Measurements from ENCODE around the gene MVK.

Gene MVK

DNA sequence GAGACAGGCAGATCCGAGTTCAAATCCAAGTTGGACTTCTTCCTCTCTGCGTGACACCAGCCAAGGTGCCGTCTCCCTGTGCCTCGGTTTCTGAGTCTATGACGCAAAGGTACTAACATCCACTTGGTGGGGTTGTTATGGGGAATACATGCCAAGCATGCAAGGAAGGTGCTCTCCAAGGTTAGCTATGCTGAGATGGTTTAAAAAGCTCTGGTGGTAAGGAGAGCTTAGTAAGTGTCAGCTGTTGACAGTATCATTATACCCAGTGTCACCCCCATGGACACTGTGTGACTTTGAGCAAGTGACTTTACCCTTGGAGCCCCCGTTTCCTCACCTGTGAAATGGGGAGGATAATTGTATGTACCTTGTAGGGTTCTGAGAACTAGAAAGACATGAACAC lies 22.5 kb upstream of the MVK start:
- Histone ChIP-seq H3K9me2 (replicated peaks; ENCODE audit: insufficient read depth, low read length) (no peaks in the 10 kb centered on the region), H3K4me2 (ENCODE audit: low read depth, low read length, poor library complexity, severe bottlenecking) (no peak overlapping the region), H3K79me2 (ENCODE audit: insufficient read depth, low read length) (no peaks in the 10 kb centered on the region), H3K27ac (ENCODE audit: low read depth, low read length) (no peak overlapping the region), H2AFZ (ENCODE audit: low read depth, low read length, severe bottlenecking) (no peak overlapping the region), H4K20me1 (ENCODE audit: low read depth, low read length) (no peaks in the 10 kb centered on the region), H3K9me3 (ENCODE audit: insufficient read depth, low read length) (no peaks in the 10 kb centered on the region), H3K4me3 (ENCODE audit: insufficient read depth, low read length, poor library complexity, severe bottlenecking) (no peak overlapping the region), H3F3A (ENCODE audit: insufficient read depth) (no peaks in the 10 kb centered on the region), H3K9ac (ENCODE audit: low read length) (no peak overlapping the region), H3K36me3 (ENCODE audit: low read length) (no peaks in the 10 kb centered on the region), H3K27me3 (ENCODE audit: low read length) (no peaks in the 10 kb centered on the region)
- TF ChIP-seq, protein P1, sequence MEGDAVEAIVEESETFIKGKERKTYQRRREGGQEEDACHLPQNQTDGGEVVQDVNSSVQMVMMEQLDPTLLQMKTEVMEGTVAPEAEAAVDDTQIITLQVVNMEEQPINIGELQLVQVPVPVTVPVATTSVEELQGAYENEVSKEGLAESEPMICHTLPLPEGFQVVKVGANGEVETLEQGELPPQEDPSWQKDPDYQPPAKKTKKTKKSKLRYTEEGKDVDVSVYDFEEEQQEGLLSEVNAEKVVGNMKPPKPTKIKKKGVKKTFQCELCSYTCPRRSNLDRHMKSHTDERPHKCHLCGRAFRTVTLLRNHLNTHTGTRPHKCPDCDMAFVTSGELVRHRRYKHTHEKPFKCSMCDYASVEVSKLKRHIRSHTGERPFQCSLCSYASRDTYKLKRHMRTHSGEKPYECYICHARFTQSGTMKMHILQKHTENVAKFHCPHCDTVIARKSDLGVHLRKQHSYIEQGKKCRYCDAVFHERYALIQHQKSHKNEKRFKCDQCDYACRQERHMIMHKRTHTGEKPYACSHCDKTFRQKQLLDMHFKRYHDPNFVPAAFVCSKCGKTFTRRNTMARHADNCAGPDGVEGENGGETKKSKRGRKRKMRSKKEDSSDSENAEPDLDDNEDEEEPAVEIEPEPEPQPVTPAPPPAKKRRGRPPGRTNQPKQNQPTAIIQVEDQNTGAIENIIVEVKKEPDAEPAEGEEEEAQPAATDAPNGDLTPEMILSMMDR (IDR thresholded peaks at IDR 0.05; ENCODE audit: insufficient read depth, low read length, poor library complexity, severe bottlenecking) = no peak
- TF ChIP-seq EZH2phosphoT487 (conservative IDR thresholded peaks at IDR 0.05; ENCODE audit: low read length) = no peak

DNA sequence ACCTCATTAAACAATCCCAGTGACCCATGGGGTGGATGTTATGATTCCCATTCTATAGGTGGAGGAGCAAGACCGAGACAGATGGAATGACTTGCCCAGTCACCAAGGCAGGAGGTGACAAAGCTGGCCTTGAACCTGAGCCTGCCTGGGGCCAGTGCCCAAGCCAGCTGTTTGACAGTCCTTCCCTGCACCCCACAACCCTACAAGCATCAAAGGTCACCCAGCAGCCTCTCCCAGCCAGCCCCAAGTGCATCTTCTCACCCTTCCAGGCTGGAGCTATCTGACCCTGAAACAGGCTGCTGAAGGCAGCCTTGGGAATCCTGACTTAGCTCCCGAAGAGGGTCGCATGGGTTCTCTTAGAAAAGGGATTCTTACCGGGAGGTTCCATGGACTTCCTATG lies 20.6 kb upstream of the MVK start:
- TF ChIP-seq EZH2phosphoT487 (conservative IDR thresholded peaks at IDR 0.05; ENCODE audit: low read length) = no peak
- TF ChIP-seq, protein P1 (IDR thresholded peaks at IDR 0.05; ENCODE audit: insufficient read depth, low read length, poor library complexity, severe bottlenecking) = no peak
- H2AFZ ChIP-seq (ENCODE audit: low read depth, low read length, severe bottlenecking) = no peak overlapping the region
- no peaks in the 10 kb centered on the region for H3K9me2 ChIP-seq (replicated peaks; ENCODE audit: insufficient read depth, low read length)
- no peak overlapping the region for H3K9ac ChIP-seq (ENCODE audit: low read length)
- no peaks in the 10 kb centered on the region for H3K27me3 ChIP-seq (ENCODE audit: low read length)
- H3K79me2 ChIP-seq (ENCODE audit: insufficient read depth, low read length) = no peaks in the 10 kb centered on the region
- H3F3A ChIP-seq (ENCODE audit: insufficient read depth) = no peaks in the 10 kb centered on the region
- H3K4me2 ChIP-seq (ENCODE audit: low read depth, low read length, poor library complexity, severe bottlenecking) = no peak overlapping the region
- no peaks in the 10 kb centered on the region for H4K20me1 ChIP-seq (ENCODE audit: low read depth, low read length)
- no peak overlapping the region for H3K4me3 ChIP-seq (ENCODE audit: insufficient read depth, low read length, poor library complexity, severe bottlenecking)
- H3K27ac ChIP-seq (ENCODE audit: low read depth, low read length) = no peak overlapping the region
- no peaks in the 10 kb centered on the region for H3K9me3 ChIP-seq (ENCODE audit: insufficient read depth, low read length)
- no peaks in the 10 kb centered on the region for H3K36me3 ChIP-seq (ENCODE audit: low read length)

DNA sequence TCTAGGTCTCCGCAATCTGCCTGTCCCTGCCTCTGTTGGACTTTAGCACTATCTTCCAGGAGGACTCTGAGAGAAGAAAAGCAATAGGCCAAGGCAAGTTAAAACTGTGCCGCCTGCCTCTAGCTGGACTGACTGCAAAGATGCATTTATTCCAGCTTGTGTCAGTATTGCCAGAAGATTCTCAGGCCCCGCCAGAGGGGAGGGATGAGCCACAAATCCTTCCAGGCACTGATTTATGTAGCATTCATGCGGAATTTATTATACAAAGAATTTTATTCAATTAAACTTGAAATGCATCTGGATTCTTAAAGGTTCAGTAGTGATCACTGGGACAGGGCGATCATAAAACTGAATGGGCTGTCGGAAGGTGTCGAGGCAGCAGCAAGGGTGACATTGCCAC lies 20.1 kb upstream of the MVK start:
- H3K27me3 ChIP-seq (ENCODE audit: low read length) = no peaks in the 10 kb centered on the region

More for the DNA sequence above, 20.1 kb upstream of the MVK start:
- H3K27ac ChIP-seq (ENCODE audit: low read depth, low read length) = no peak overlapping the region
- no peaks in the 10 kb centered on the region for H3K36me3 ChIP-seq (ENCODE audit: low read length)
- H3F3A ChIP-seq (ENCODE audit: insufficient read depth) = no peaks in the 10 kb centered on the region
- no peaks in the 10 kb centered on the region for H4K20me1 ChIP-seq (ENCODE audit: low read depth, low read length)
- no peaks in the 10 kb centered on the region for H3K9me2 ChIP-seq (replicated peaks; ENCODE audit: insufficient read depth, low read length)
- no peak overlapping the region for H3K4me2 ChIP-seq (ENCODE audit: low read depth, low read length, poor library complexity, severe bottlenecking)
- H3K4me3 ChIP-seq (ENCODE audit: insufficient read depth, low read length, poor library complexity, severe bottlenecking) = no peak overlapping the region
- no peaks in the 10 kb centered on the region for H3K9me3 ChIP-seq (ENCODE audit: insufficient read depth, low read length)
- no peak overlapping the region for H2AFZ ChIP-seq (ENCODE audit: low read depth, low read length, severe bottlenecking)
- TF ChIP-seq, protein P1 (IDR thresholded peaks at IDR 0.05; ENCODE audit: insufficient read depth, low read length, poor library complexity, severe bottlenecking) = no peak
- no peak for TF ChIP-seq EZH2phosphoT487 (conservative IDR thresholded peaks at IDR 0.05; ENCODE audit: low read length)
- H3K79me2 ChIP-seq (ENCODE audit: insufficient read depth, low read length) = no peaks in the 10 kb centered on the region
- no peak overlapping the region for H3K9ac ChIP-seq (ENCODE audit: low read length)
